ENCODE data around the gene PSEN1. TPM values are rescaled to one million over a fixed set of nuclear protein-coding genes. Genes with fewer than 3 reads are reported as not detected.

Gene PSEN1
- total RNA-seq, 2 experiments from 2014 or later: 33.9 to 37.3 TPM

DNA sequence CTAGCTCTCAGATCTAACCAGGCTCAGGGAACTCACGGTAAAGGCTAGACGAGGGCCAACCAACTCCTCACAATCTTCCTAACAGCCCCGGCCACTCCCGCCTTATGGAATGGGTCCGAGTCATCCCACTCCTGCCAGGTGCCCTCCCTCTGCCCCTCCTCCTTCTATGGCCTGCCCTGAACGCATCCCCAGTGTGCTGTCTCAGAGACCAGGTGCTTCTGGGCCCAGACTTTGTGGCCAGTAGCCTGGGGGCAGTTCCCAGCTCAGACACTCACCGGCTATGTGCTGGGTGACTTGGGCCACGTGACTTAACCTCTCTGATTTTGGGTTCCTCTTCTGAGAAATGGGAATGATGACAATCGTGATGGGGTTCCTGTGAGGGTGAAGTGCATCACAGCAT is 123.5 kb downstream of the PSEN1 start:
- H3K4me3 Mint-ChIP-seq: no peak overlapping the region
- DNase-seq (no peak), ATAC-seq (no peak)
- H3K27ac Mint-ChIP-seq: no peak overlapping the region
- CTCF ChIA-PET: no interaction called here
- peaks cover 8% of the 10 kb centered on the region for H3K4me1 Mint-ChIP-seq
- H3K36me3 Mint-ChIP-seq: no peaks in the 10 kb centered on the region
- no peaks in the 10 kb centered on the region for H3K9me3 Mint-ChIP-seq (ENCODE audit: low read depth)
- H3K27me3 Mint-ChIP-seq: peaks cover 7% of the 10 kb centered on the region

DNA sequence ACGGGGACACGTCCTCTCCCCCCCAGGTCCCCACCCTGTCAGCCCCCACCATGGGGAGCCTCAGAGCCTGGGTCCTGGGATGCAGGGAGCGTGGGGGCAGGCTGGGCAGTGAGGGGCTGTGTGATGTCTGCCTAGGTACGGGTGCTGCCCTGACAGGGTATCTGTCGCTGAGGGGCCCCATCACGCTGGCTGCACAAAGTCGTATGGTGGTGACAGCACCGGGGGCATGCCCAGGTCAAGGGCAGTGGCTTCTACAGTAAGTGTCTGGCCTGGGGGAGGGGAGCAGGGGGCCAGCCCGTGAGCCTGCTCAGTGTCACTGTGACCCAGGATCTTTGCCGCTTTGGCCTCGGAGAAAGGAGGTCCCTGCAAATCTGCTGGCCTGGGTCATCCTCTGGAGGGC is 124.3 kb downstream of the PSEN1 start:
- H3K36me3 Mint-ChIP-seq: no peaks in the 10 kb centered on the region
- CTCF ChIA-PET: no interaction called here

DNA sequence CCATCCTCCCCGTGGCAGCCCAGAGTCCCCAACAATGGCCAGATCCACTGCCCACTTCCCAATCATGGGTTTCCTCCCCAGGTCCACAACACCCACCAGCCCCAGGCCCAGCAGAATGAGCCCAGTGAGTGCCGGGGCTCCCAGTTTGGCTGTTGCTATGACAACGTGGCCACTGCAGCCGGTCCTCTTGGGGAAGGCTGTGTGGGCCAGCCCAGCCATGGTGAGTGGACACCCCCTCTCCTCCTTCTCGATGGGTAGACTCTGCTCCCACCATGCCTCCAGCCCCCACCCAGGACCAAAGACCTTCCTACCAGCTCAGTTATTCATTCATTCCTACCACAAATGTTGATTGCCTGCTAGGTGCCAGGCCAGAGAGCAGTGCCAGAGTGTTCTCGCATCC is 124.8 kb downstream of the PSEN1 start:
- Mint-ChIP-seq H3K36me3 (no peaks in the 10 kb centered on the region), H3K9me3 (ENCODE audit: low read depth) (no peaks in the 10 kb centered on the region), H3K4me3 (no peak overlapping the region), H3K4me1 (peaks cover 4% of the 10 kb centered on the region), H3K27ac (no peak overlapping the region), H3K27me3 (peaks cover 7% of the 10 kb centered on the region)
- DNase-seq (no peak), ATAC-seq (no peak)
- CTCF ChIA-PET: no interaction called here

More for the DNA sequence above, 124.3 kb downstream of the PSEN1 start:
- H3K4me3 Mint-ChIP-seq: no peak overlapping the region
- H3K9me3 Mint-ChIP-seq (ENCODE audit: low read depth): no peaks in the 10 kb centered on the region
- H3K27me3 Mint-ChIP-seq: peaks cover 7% of the 10 kb centered on the region
- no peak for DNase-seq
- no peak for ATAC-seq
- H3K4me1 Mint-ChIP-seq: peaks cover 6% of the 10 kb centered on the region
- H3K27ac Mint-ChIP-seq: no peak overlapping the region

DNA sequence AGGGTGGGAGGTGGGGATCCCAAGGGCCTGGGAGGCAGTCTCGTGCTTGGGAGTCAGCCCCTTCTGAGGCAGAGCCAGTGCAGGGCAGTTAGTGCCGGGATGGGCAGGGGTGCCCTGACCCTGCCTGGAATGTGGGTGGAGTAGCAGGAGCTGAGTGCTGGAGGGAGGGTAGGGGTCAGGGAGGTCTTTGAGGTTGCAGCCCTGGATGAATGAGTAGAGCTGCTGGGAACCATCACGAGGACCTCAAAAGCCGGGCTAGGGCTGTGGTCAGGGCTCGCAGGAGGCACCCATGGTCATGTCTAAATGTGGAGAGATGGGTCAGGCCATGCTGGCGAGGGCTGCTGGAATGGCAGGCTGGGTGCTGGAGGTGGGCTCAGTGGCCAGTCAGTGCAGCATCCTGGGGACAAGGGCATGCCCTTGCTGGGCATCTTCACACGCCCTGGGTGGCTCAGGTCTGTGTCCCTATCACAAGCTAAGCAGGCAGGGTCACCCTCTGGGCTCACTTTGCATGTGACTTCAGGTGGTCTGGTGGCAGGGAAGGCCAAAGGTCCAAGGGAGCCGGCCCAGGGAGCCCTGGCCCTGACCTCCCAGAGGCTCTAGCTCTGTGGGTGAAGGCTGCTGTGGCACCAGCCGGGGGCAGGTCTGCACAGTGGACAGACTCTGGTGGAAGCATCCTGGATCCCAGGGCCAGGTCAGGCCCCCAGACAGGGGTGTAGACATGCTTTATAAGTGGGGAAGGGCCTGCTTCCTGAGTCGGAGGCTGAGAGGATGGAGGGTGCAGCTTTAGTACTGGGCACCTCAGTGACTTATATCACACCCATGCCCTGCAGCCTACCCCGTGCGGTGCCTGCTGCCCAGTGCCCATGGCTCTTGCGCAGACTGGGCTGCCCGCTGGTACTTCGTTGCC is 125.5 kb downstream of the PSEN1 start:
- CTCF ChIA-PET: no interaction called here
- peaks cover 4% of the 10 kb centered on the region for H3K4me1 Mint-ChIP-seq
- H3K4me3 Mint-ChIP-seq: no peak overlapping the region
- DNase-seq (no peak), ATAC-seq (no peak)
- H3K27me3 Mint-ChIP-seq: peaks cover 7% of the 10 kb centered on the region
- no peaks in the 10 kb centered on the region for H3K36me3 Mint-ChIP-seq
- no peak overlapping the region for H3K27ac Mint-ChIP-seq
- no peaks in the 10 kb centered on the region for H3K9me3 Mint-ChIP-seq (ENCODE audit: low read depth)

DNA sequence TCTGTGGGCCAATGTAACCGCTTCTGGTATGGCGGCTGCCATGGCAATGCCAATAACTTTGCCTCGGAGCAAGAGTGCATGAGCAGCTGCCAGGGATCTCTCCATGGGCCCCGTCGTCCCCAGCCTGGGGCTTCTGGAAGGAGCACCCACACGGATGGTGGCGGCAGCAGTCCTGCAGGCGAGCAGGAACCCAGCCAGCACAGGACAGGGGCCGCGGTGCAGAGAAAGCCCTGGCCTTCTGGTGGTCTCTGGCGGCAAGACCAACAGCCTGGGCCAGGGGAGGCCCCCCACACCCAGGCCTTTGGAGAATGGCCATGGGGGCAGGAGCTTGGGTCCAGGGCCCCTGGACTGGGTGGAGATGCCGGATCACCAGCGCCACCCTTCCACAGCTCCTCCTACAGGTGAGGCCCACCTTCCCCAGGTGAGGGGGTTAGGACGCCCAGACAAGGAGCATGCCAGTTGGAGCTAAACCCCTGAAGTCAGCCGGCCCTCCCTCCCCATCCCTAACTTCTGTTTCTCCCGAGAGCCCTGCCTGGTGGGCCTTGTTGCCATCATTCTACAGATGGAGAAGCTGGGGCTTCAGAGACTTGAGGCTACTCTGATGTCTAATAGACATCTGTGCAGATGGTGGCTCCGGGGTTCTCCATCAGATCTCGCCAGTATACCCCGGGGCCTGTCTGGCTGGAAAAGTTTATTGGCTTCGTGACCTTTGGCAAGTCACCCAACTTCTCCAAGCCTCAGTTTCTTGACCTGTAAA is 126.3 kb downstream of the PSEN1 start:
- H3K4me3 Mint-ChIP-seq: no peak overlapping the region
- no peaks in the 10 kb centered on the region for H3K36me3 Mint-ChIP-seq
- ATAC-seq (no peak), DNase-seq (no peak)
- H3K27ac Mint-ChIP-seq: no peak overlapping the region
- H3K9me3 Mint-ChIP-seq (ENCODE audit: low read depth): no peaks in the 10 kb centered on the region
- H3K27me3 Mint-ChIP-seq: peaks cover 7% of the 10 kb centered on the region
- H3K4me1 Mint-ChIP-seq: peaks cover 4% of the 10 kb centered on the region
- CTCF ChIA-PET: no interaction called here

DNA sequence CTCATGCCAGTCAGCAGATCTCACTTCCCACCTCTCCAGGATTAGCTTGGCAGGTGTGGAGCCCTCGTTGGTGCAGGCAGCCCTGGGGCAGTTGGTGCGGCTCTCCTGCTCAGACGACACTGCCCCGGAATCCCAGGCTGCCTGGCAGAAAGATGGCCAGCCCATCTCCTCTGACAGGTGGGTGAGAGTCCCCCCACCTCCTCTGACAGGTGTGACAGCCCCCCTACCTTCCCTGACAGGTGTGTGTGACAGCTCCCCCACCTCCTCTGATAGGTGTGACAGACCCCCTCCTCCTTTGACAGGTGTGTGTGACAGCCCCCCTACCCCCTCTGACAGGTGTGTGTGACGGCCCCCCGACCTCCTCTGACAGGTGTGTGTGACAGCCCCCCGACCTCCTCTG is 127.3 kb downstream of the PSEN1 start:
- no peaks in the 10 kb centered on the region for H3K4me1 Mint-ChIP-seq
- CTCF ChIA-PET: no interaction called here
- no peak for DNase-seq
- no peak for ATAC-seq
- peaks cover 4% of the 10 kb centered on the region for H3K27me3 Mint-ChIP-seq
- no peak overlapping the region for H3K4me3 Mint-ChIP-seq
- no peaks in the 10 kb centered on the region for H3K9me3 Mint-ChIP-seq (ENCODE audit: low read depth)
- no peaks in the 10 kb centered on the region for H3K36me3 Mint-ChIP-seq
- H3K27ac Mint-ChIP-seq: no peak overlapping the region

DNA sequence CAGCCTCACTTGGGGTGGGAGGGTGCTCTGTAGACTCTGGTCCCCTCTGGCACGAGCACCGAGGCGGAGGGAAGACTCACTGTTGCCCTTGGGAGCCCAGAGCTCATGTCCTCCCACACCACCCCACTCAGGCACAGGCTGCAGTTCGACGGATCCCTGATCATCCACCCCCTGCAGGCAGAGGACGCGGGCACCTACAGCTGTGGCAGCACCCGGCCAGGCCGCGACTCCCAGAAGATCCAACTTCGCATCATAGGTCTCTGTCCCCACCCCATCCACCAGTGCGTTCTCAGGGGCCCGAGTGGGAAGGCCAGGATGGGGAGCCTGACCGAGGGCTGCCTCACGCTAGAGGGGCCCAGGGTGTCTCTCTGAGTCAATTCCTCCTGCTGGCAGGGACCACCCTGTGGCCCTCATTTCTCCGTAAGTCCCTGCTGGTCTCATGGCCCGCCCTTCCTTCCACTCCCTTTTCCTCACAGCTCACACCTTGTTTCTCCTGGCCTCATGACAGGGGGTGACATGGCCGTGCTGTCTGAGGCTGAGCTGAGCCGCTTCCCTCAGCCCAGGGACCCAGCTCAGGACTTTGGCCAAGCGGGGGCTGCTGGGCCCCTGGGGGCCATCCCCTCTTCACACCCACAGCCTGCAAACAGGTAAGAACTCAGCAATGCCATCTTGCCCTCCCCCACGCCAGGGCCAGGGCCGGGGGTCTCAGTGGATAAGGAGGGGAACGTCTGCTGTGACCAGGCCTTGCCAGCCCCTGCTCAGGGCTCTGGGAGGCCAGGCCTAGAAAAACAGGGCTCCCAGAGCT is 128.0 kb downstream of the PSEN1 start:
- Mint-ChIP-seq H3K27ac (no peak overlapping the region), H3K27me3 (peaks cover 8% of the 10 kb centered on the region), H3K36me3 (no peaks in the 10 kb centered on the region), H3K4me3 (no peak overlapping the region), H3K4me1 (no peaks in the 10 kb centered on the region), H3K9me3 (ENCODE audit: low read depth) (no peaks in the 10 kb centered on the region)
- DNase-seq: no peak
- CTCF ChIA-PET: interaction anchor here (0.8 kb wide), 1 partner anchor 31 kb away, joined by 3 read pairs; no protein-coding TSS in a partner anchor
- ATAC-seq: no peak

DNA sequence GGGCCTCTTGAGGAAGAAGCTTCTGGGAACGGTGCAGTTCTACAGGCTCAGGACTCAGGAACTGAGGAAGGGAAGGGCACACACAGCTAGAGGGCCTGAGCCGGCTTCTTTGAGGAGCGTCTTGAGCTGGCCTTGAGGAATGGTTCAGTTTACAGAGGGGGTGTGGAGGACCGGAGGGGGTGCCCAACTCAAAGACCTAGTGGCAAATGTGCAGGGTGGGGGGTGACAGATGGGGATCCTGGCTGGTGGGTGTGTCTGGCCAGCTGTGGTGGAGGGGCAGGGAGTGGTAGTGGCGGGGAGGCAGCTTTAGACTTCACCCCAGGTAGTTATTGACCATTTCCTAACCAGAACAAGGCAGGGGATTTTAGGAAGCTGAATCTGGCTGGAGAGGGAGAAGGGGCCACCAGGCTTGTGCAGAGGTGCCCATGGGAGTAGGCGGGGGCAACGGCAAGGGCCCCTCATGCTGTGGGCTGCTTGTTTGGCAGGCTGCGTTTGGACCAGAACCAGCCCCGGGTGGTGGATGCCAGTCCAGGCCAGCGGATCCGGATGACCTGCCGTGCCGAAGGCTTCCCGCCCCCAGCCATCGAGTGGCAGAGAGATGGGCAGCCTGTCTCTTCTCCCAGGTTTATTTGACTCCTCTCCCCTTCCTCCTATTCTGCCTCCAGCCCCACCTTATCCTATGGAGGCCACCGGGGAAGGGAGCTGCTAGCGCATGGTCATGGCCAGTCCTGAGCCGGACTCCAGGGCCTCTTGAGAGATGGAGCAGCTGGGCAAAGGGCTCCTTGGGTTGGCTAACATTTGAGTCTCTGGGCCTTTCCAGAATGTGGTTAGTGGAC is 128.8 kb downstream of the PSEN1 start:
- Mint-ChIP-seq H3K9me3 (ENCODE audit: low read depth) (no peaks in the 10 kb centered on the region), H3K4me1 (no peaks in the 10 kb centered on the region), H3K27ac (no peak overlapping the region), H3K36me3 (no peaks in the 10 kb centered on the region), H3K27me3 (peaks cover 9% of the 10 kb centered on the region), H3K4me3 (no peak overlapping the region)
- ATAC-seq: no peak
- no peak for DNase-seq
- CTCF ChIA-PET: interaction anchor here (0.8 kb wide), 1 partner anchor 30 kb away, joined by 3 read pairs; no protein-coding TSS in a partner anchor

DNA sequence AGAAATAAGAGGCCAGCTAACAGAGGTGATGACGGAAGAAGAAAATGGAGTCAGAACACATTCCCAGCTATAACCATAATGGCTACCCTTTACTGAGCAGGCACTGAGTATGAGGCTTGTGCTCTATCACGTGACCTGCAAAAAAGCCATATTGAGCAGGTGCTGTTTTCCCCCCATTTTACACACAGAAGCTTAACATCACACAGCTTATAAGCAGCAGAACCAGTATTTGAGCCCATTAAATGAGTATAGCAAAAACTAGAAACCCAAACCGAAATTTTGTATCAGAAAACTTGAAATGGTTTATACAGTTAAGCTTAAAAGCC is 129.4 kb downstream of the PSEN1 start:
- peaks cover 3% of the 10 kb centered on the region for H3K4me1 Mint-ChIP-seq
- CTCF ChIA-PET: no interaction called here
- no peaks in the 10 kb centered on the region for H3K9me3 Mint-ChIP-seq (ENCODE audit: low read depth)
- no peak overlapping the region for H3K27ac Mint-ChIP-seq
- no peak for ATAC-seq
- no peak for DNase-seq
- peaks cover 13% of the 10 kb centered on the region for H3K27me3 Mint-ChIP-seq
- no peak overlapping the region for H3K4me3 Mint-ChIP-seq
- no peaks in the 10 kb centered on the region for H3K36me3 Mint-ChIP-seq

DNA sequence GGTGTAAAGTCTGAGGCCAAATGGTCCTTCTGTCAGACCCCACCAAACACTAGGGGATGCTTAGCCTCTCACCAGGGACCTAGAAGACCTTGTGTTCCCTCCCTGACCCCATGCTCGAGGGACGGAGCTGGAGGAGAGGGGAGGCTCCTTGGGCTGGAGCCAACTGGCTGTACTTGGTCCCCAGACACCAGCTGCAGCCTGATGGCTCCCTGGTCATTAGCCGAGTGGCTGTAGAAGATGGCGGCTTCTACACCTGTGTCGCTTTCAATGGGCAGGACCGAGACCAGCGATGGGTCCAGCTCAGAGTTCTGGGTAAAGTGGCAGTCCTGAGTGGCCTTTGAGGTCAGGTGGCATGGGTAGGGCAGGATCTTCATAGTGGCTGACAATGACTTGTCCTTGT is 130.0 kb downstream of the PSEN1 start:
- Mint-ChIP-seq H3K36me3 (no peaks in the 10 kb centered on the region), H3K9me3 (ENCODE audit: low read depth) (no peaks in the 10 kb centered on the region), H3K4me3 (no peak overlapping the region), H3K4me1 (peaks cover 3% of the 10 kb centered on the region), H3K27me3 (peaks cover 13% of the 10 kb centered on the region), H3K27ac (no peak overlapping the region)
- DNase-seq (no peak), ATAC-seq (no peak)
- CTCF ChIA-PET: no interaction called here

DNA sequence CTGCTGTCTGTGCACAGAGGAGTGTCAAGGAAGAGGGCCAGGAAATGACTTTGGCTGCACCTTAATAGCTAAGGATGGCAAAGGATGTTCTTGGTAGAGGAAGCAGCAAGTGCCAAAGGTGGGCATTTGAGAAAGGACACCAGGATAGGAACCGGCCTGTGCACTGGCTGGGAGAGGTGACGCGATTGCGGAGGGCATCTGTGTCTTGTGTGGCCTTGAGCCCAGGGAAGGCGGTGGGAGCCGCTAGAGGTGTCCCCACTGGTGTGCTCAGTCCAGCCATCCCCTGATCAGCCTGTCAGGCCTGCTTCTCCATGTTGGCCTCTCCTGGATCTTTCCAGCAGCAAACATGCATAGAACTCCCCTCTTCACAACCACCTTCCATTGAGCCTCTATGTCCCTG is 131.2 kb downstream of the PSEN1 start:
- CTCF ChIA-PET: interaction anchor here (1.2 kb wide), 1 partner anchor 204 kb away, joined by 4 read pairs; no protein-coding TSS in a partner anchor
- no peak overlapping the region for H3K4me3 Mint-ChIP-seq
- no peaks in the 10 kb centered on the region for H3K9me3 Mint-ChIP-seq (ENCODE audit: low read depth)
- no peaks in the 10 kb centered on the region for H3K36me3 Mint-ChIP-seq
- ATAC-seq (no peak), DNase-seq (no peak)
- H3K27me3 Mint-ChIP-seq: peaks cover 13% of the 10 kb centered on the region
- H3K27ac Mint-ChIP-seq: no peak overlapping the region
- H3K4me1 Mint-ChIP-seq: peaks cover 3% of the 10 kb centered on the region

DNA sequence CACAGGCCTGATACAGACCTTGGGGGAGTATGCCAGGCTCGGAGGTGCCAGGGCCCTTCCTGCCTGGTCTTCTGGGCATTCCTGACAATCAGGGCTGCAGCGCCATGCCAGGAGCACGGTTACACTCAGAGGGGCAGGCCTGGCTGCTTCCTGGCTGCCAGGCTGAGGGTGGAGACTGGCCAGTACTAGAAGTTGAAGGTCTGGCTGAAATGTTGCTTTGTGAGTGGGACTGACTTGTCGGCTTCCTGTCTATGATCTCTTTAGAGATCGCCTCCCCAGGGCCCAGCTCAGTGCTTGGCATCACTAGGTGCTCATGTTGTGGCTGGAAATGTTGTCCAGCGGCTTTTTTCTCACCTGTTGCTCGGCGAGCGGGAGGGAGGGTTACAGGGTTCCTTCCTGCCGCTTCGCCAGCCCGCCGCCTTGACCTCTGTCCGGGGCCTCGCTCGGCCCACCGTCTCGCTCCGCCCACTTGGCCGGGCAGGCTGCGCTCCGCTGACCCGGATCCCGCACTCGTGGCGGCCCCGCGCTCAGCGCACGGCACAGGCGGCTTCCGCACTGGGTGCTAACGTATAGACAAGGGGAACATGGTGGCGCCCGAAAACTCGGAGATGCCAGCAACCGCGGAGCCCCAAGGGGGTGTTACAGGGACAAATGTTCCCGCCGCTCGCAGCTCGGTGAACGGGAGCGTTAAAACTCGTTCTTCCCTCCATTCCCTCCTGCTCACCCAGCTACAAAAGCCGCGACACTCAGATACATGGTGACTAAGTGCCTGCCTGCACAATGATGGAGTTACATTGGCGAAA is 133.6 kb downstream of the PSEN1 start:
- no peak overlapping the region for H3K27ac Mint-ChIP-seq
- ATAC-seq (peak; percentile 53), DNase-seq (no peak)
- H3K27me3 Mint-ChIP-seq: peaks cover 13% of the 10 kb centered on the region
- no peaks in the 10 kb centered on the region for H3K9me3 Mint-ChIP-seq (ENCODE audit: low read depth)
- peaks cover 6% of the 10 kb centered on the region for H3K36me3 Mint-ChIP-seq
- CTCF ChIA-PET: no interaction called here
- peaks cover 3% of the 10 kb centered on the region for H3K4me1 Mint-ChIP-seq
- H3K4me3 Mint-ChIP-seq: peak overlapping the region; percentile 32

All from activated CD8-positive, alpha-beta memory T cell treated with anti-CD3 and anti-CD28 coated beads, Interleukin-2, amount 10 ng/mL, durations not matched to agents 7 days and 5 days (primary cell).